HepG2 (cell line): ENCODE results near the gene DNAL4. TPM values are rescaled to one million over a fixed set of nuclear protein-coding genes. Genes with fewer than 3 reads are reported as not detected.

ENCODE experiments used
- ATAC-seq: fragments of 200-7000 bp; cut with Tn5 transposase; 3 replicates; pipeline ENCODE4 v1.9.1; 2020; ENCODE audit warnings: mild to moderate bottlenecking, moderate library complexity
- BruUV-seq: library from RNA; stranded (reverse); fragments of 400-500 nt; replicated peaks from 2 replicates; lab custom pipeline; 2021; lab: Mats Ljungman, UMichigan
- CTCF ChIA-PET: fragments of 300-600 bp; formaldehyde crosslinking; extraction: SDS; loops from one replicate; lab custom pipeline; 2021; ENCODE audit warnings: low total read pairs, inconsistent platforms, low intra/inter-chr PET ratio; lab: Yijun Ruan, JAX
- POLR2A ChIA-PET: fragments of 350-600 bp; sonication (Branson Sonifier 250); formaldehyde crosslinking; loops from one replicate; lab custom pipeline; 2020; ENCODE audit warnings: antibody characterized with exemption, inconsistent platforms; lab: Yijun Ruan, JAX
- DNase-seq: peaks from one replicate; pipeline ENCODE4 v3.0.0-alpha.2; 2015; ENCODE audit warnings: low spot score
- FAIRE-seq: peaks from 3 replicates; lab custom pipeline; 2011; peaks lifted over from hg19 to GRCh38; lab: Jason Lieb, UNC
- H2AFZ ChIP-seq: one replicate; pipeline ENCODE4 v1.6.1; 2011; ENCODE audit warnings: low read length, inconsistent platforms
- H3K27ac ChIP-seq: fragments of 300-600 bp; 3 replicates; pipeline ENCODE4 v1.8.0; 2011; ENCODE audit warnings: mixed run types, mild to moderate bottlenecking, mixed read lengths, low read length, inconsistent platforms; ENCODE audit not compliant: insufficient read depth; ENCODE audit errors: extremely low read length
- H3K27me3 ChIP-seq, 2 experiments: fragments of 200-600 bp in 1 of 2; 2 replicates in 1 of 2; 3 replicates in 1 of 2; pipeline versions ENCODE4 v1.6.0 to v1.8.0; 2011; ENCODE audit warnings: low read length in 2 of 2, mild to moderate bottlenecking in 2 of 2, moderate library complexity in 2 of 2, inconsistent platforms in 1 of 2; ENCODE audit not compliant: insufficient read depth in 2 of 2, control insufficient read depth in 1 of 2
- H3K36me3 ChIP-seq, 2 experiments: fragments of 200-600 bp in 1 of 2; replicated peaks in 1 of 2; 2 replicates in 1 of 2; 3 replicates in 1 of 2; pipeline versions ENCODE4 v1.5.1 to v1.8.0; 2011; ENCODE audit warnings: low read length in 2 of 2, inconsistent platforms in 1 of 2; ENCODE audit not compliant: insufficient read depth in 2 of 2, control insufficient read depth in 1 of 2
- H3K4me1 ChIP-seq: 2 replicates; pipeline ENCODE4 v1.5.1; 2012; ENCODE audit warnings: low read length, inconsistent platforms; ENCODE audit not compliant: insufficient read depth
- H3K4me2 ChIP-seq: 2 replicates; pipeline ENCODE4 v1.6.0; 2011; ENCODE audit warnings: low read depth, low read length, inconsistent platforms
- H3K4me3 ChIP-seq, 3 experiments: fragments of 200-600 bp in 1 of 3; sonication (generic), shearing (Covaris generic) in 1 of 3; replicated peaks in 1 of 3; 2 replicates each; pipeline ENCODE4 v1.5.1; 2011 to 2016; ENCODE audit warnings: low read length in 3 of 3, inconsistent platforms in 2 of 3, low read depth in 2 of 3, mild to moderate bottlenecking in 2 of 3, control low read depth in 1 of 3, mixed read lengths in 1 of 3; ENCODE audit not compliant: insufficient read depth in 1 of 3
- H3K79me2 ChIP-seq: one replicate; pipeline ENCODE4 v1.6.1; 2011; ENCODE audit warnings: low read length, inconsistent platforms; ENCODE audit not compliant: insufficient read depth
- H3K9ac ChIP-seq: 2 replicates; pipeline ENCODE4 v1.6.0; 2011; ENCODE audit warnings: mild to moderate bottlenecking, low read depth, low read length, inconsistent platforms; ENCODE audit not compliant: insufficient read depth
- H3K9me3 ChIP-seq: 2 replicates; pipeline ENCODE4 v1.5.1; 2012; ENCODE audit warnings: mild to moderate bottlenecking, low read length
- H4K20me1 ChIP-seq: 2 replicates; pipeline ENCODE4 v1.6.0; 2011; ENCODE audit warnings: inconsistent platforms, mild to moderate bottlenecking, low read length, moderate library complexity; ENCODE audit not compliant: insufficient read depth
- DNMT3B ChIP-seq: conservative IDR thresholded peaks from 2 replicates; pipeline ENCODE4 v1.6.1; 2016; ENCODE audit warnings: missing biosample characterization, control low read depth
- MEIS2 ChIP-seq: sonication (generic); formaldehyde crosslinking; IDR thresholded peaks from 2 replicates; pipeline ENCODE4 v1.9.0; 2021; ENCODE audit warnings: mild to moderate bottlenecking, missing genetic modification reagents
- MLLT10 ChIP-seq: sonication (generic); formaldehyde crosslinking; IDR thresholded peaks from 2 replicates; pipeline ENCODE4 v1.4.0; 2020; ENCODE audit warnings: missing genetic modification reagents
- NFKB2 ChIP-seq: sonication (generic); formaldehyde crosslinking; IDR thresholded peaks from 2 replicates; pipeline ENCODE4 v1.4.0; 2020; ENCODE audit warnings: missing genetic modification reagents, borderline replicate concordance
- ONECUT2 ChIP-seq: sonication (generic); formaldehyde crosslinking; IDR thresholded peaks from 2 replicates; pipeline ENCODE4 v1.4.0; 2020; ENCODE audit warnings: missing genetic modification reagents
- RELA ChIP-seq: sonication (generic); formaldehyde crosslinking; IDR thresholded peaks from 2 replicates; pipeline ENCODE4 v1.4.0; 2020; ENCODE audit warnings: missing genetic modification reagents
- SMAD3 ChIP-seq: sonication (generic); formaldehyde crosslinking; IDR thresholded peaks from 2 replicates; pipeline ENCODE4 v1.4.0; 2020; ENCODE audit warnings: missing genetic modification reagents
- XBP1 ChIP-seq: sonication (generic); formaldehyde crosslinking; IDR thresholded peaks from 2 replicates; pipeline ENCODE4 v1.5.0; 2020; ENCODE audit warnings: missing genetic modification reagents
- ZMYM4 ChIP-seq: sonication (generic); formaldehyde crosslinking; IDR thresholded peaks from 2 replicates; pipeline ENCODE4 v1.8.1; 2023; ENCODE audit warnings: mild to moderate bottlenecking, missing genetic modification reagents
- ZNF513 ChIP-seq: sonication (generic); formaldehyde crosslinking; conservative IDR thresholded peaks from 2 replicates; pipeline ENCODE4 v1.5.0; 2020; ENCODE audit warnings: missing genetic modification reagents
- ZNF746 ChIP-seq: sonication (generic); formaldehyde crosslinking; IDR thresholded peaks from 2 replicates; pipeline ENCODE4 v1.8.0; 2022; ENCODE audit warnings: mild to moderate bottlenecking, missing genetic modification reagents
- ZNF775 ChIP-seq: sonication (generic); formaldehyde crosslinking; IDR thresholded peaks from 2 replicates; pipeline ENCODE4 v1.4.0; 2020; ENCODE audit warnings: missing genetic modification reagents, mild to moderate bottlenecking, moderate library complexity, borderline replicate concordance
- WGBS: methylation state at CpG from one replicate; pipeline ENCODE4 v1.1.6; 2017; ENCODE audit warnings: low lambda C conversion rate; 5-methylcytosine and 5-hydroxymethylcytosine counted together
- in situ Hi-C: cut with HindIII; loops from 2 replicates; pipeline ENCODE4 v1.10.0; 2017; ENCODE audit warnings: low pct_unique_long_range_greater_than_20kb; ENCODE audit not compliant: extremely low pct_ligation_motif_present
- intact Hi-C: fragments of 100-400 bp; cut with micrococcal nuclease; formaldehyde crosslinking; loops from one replicate; pipeline ENCODE4 v1.10.0; 2022; ENCODE audit not compliant: unreplicated experiment
- polyA plus RNA-seq, 8 experiments: library from polyadenylated mRNA; depleted of rRNA in 3 of 8; stranded (reverse) in 7 of 8; unstranded in 1 of 8; fragments of >200 nt; fragmentation: Illumina TruSeq in 4 of 8; extraction: Trizol in 4 of 8; gene quantifications; 2 replicates each; pipeline versions ENCODE4 v1.2.1 to v1.2.3, GENCODE V29; 2011 to 2016; ENCODE audit warnings: low read depth in 4 of 8, missing spikeins in 1 of 8, mixed read lengths in 1 of 8; ENCODE audit not compliant: insufficient read depth in 1 of 8
- total RNA-seq, 5 experiments: library from RNA; depleted of rRNA; stranded (reverse); fragments of >200 nt; fragmentation: Illumina TruSeq; extraction: Trizol; gene quantifications; 2 replicates each; pipeline ENCODE4 v1.2.3, GENCODE V29; 2016; ENCODE audit warnings: low read depth in 1 of 5
- TF ChIP-seq, protein P1 (sequence below): IDR thresholded peaks from 2 replicates; pipeline ENCODE4 v1.6.1; 2016; ENCODE audit warnings: low read depth
- TF ChIP-seq, protein P2 (sequence below): fragments of 450-650 bp; IDR thresholded peaks from 2 replicates; pipeline ENCODE4 v1.6.1; 2016

Gene DNAL4
- total and polyA plus RNA-seq, 2 of the 13 experiments (the other 11 are each of a cell fraction or from before 2014, with no cell fraction given), result 8.0 to 10.7 TPM

GRCh38 chr22:38782402-38783094, 11.4 kb downstream of the DNAL4 start:
- ATAC-seq (no peak), DNase-seq (no peak), FAIRE-seq (no peak)
- no peak overlapping the region for H3K27ac ChIP-seq
- H3K36me3 ChIP-seq, result no peaks in the 10 kb centered on the region
- no TSS peak for BruUV-seq
- CTCF ChIA-PET, result no interaction called here
- in situ Hi-C loops (no loop called here), intact Hi-C loops (no loop called here)
- TF ChIP-seq RELA (CRISPR knock-in tag) (no peak), MEIS2 (CRISPR knock-in tag) (no peak), MLLT10 (CRISPR knock-in tag) (no peak), XBP1 (CRISPR knock-in tag) (no peak), ZNF775 (no peak), ONECUT2 (CRISPR knock-in tag) (no peak), ZNF513 (CRISPR knock-in tag) (no peak), ZMYM4 (CRISPR knock-in tag) (no peak), DNMT3B (CRISPR knock-in tag) (no peak), ZNF746 (CRISPR knock-in tag) (no peak), SMAD3 (no peak), NFKB2 (CRISPR knock-in tag) (no peak)
- TF ChIP-seq, protein P1, sequence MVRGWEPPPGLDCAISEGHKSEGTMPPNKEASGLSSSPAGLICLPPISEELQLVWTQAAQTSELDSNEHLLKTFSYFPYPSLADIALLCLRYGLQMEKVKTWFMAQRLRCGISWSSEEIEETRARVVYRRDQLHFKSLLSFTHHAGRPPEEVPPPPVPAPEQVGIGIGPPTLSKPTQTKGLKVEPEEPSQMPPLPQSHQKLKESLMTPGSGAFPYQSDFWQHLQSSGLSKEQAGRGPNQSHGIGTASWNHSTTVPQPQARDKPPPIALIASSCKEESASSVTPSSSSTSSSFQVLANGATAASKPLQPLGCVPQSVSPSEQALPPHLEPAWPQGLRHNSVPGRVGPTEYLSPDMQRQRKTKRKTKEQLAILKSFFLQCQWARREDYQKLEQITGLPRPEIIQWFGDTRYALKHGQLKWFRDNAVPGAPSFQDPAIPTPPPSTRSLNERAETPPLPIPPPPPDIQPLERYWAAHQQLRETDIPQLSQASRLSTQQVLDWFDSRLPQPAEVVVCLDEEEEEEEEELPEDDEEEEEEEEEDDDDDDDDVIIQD (CRISPR knock-in tag), result no peak
- TF ChIP-seq, protein P2, sequence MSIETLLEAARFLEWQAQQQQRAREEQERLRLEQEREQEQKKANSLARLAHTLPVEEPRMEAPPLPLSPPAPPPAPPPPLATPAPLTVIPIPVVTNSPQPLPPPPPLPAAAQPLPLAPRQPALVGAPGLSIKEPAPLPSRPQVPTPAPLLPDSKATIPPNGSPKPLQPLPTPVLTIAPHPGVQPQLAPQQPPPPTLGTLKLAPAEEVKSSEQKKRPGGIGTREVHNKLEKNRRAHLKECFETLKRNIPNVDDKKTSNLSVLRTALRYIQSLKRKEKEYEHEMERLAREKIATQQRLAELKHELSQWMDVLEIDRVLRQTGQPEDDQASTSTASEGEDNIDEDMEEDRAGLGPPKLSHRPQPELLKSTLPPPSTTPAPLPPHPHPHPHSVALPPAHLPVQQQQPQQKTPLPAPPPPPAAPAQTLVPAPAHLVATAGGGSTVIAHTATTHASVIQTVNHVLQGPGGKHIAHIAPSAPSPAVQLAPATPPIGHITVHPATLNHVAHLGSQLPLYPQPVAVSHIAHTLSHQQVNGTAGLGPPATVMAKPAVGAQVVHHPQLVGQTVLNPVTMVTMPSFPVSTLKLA, result no peak
- no peak overlapping the region for H3K9ac ChIP-seq
- POLR2A ChIA-PET, result no interaction called here
- H3K27me3 ChIP-seq, result no peaks in the 10 kb centered on the region
- no peak overlapping the region for H2AFZ ChIP-seq
- no peaks in the 10 kb centered on the region for H3K79me2 ChIP-seq
- H3K9me3 ChIP-seq, result no peaks in the 10 kb centered on the region
- no peaks in the 10 kb centered on the region for H4K20me1 ChIP-seq
- 81% methylated on average over 13 of the region's 13 CpGs for WGBS
- no peak overlapping the region for H3K4me2 ChIP-seq
- H3K4me3 ChIP-seq, result no peak overlapping the region
- H3K4me1 ChIP-seq, result no peaks in the 10 kb centered on the region
